Measurements from ENCODE around the gene TYMP. TPM values are rescaled to one million over a fixed set of nuclear protein-coding genes. Genes with fewer than 3 reads are reported as not detected.
A peak's percentile ranks its signal among the peaks of the same experiment; 100 is the strongest.
"Not testable (repeated sequence)": the region's sequence is repeated elsewhere in the genome, so short reads cannot be mapped to it uniquely, and the experiment has no call there.

The TYMP gene
- total RNA-seq, 3 donors from 2014 or later (not counting 1 experiment from before 2014, with no cell fraction given): 17.7 to 44.6 (median 32.4) TPM

GRCh38 chr22:50537765-50538164, 8.0 kb upstream of the TYMP start:
- WGBS (ENCODE audit: insufficient coverage): 95% methylated on average over 13 of the region's 13 CpGs
- H3K4me1 Mint-ChIP-seq: peaks cover 27 to 33% of the 10 kb centered on the region in 2 donors
- H3K4me3 Mint-ChIP-seq: no peak overlapping the region

GRCh38 chr22:50536226-50536625, 6.4 kb upstream of the TYMP start:
- no peaks in the 10 kb centered on the region for H3K9me3 Mint-ChIP-seq
- H3K27me3 ChIP-seq (ENCODE audit: control insufficient read depth, insufficient read depth, low read length): no peaks in the 10 kb centered on the region
- H3K9me3 ChIP-seq (ENCODE audit: control insufficient read depth, insufficient read depth, low read length): no peaks in the 10 kb centered on the region
- H3K36me3 ChIP-seq (ENCODE audit: control insufficient read depth, insufficient read depth, low read length): no peaks in the 10 kb centered on the region
- H3K4me3 ChIP-seq (ENCODE audit: low read length): no peak overlapping the region
- no peak overlapping the region for H3K27ac Mint-ChIP-seq
- peaks cover 31 to 33% of the 10 kb centered on the region in 2 donors for H3K4me1 Mint-ChIP-seq
- intact Hi-C loops (cut with micrococcal nuclease): no loop called here
- H3K36me3 Mint-ChIP-seq: no peaks in the 10 kb centered on the region
- WGBS (ENCODE audit: insufficient coverage): 93% methylated on average over 3 of the region's 3 CpGs
- H3K4me3 Mint-ChIP-seq: no peak overlapping the region
- no peak for DNase-seq
- no peak for TF ChIP-seq CTCF (IDR thresholded peaks at IDR 0.05)
- no peak overlapping the region for H3K27ac ChIP-seq (ENCODE audit: low read length)
- ATAC-seq: no peak
- H3K27me3 Mint-ChIP-seq (ENCODE audit: low read depth in 2 of 2): peaks cover 0 to 7% of the 10 kb centered on the region in 2 donors
- H3K4me1 ChIP-seq (ENCODE audit: control insufficient read depth, insufficient read depth, low read length): peaks cover 47% of the 10 kb centered on the region

More at GRCh38 chr22:50537765-50538164, 8.0 kb upstream of the TYMP start:
- intact Hi-C loops (cut with micrococcal nuclease): no loop called here
- peak overlapping the region; percentile 92 for H3K27ac ChIP-seq (ENCODE audit: low read length)
- no peaks in the 10 kb centered on the region for H3K27me3 ChIP-seq (ENCODE audit: control insufficient read depth, insufficient read depth, low read length)
- Mint-ChIP-seq H3K27ac (peak overlapping the region; percentile 98 to 100), H3K9me3 (no peaks in the 10 kb centered on the region), H3K36me3 (no peaks in the 10 kb centered on the region), H3K27me3 (ENCODE audit: low read depth in 2 of 2) (peaks cover 0 to 5% of the 10 kb centered on the region in 2 donors)
- DNase-seq: no peak
- TF ChIP-seq CTCF (IDR thresholded peaks at IDR 0.05): no peak
- H3K9me3 ChIP-seq (ENCODE audit: control insufficient read depth, insufficient read depth, low read length): no peaks in the 10 kb centered on the region
- H3K36me3 ChIP-seq (ENCODE audit: control insufficient read depth, insufficient read depth, low read length): no peaks in the 10 kb centered on the region
- ATAC-seq: no peak
- no peak overlapping the region for H3K4me3 ChIP-seq (ENCODE audit: low read length)
- peaks cover 38% of the 10 kb centered on the region for H3K4me1 ChIP-seq (ENCODE audit: control insufficient read depth, insufficient read depth, low read length)

- Histone ChIP-seq H3K4me3 (ENCODE audit: low read length) (no peak overlapping the region), H3K36me3 (ENCODE audit: control insufficient read depth, insufficient read depth, low read length) (no peaks in the 10 kb centered on the region), H3K27ac (ENCODE audit: low read length) (peak overlapping the region; percentile 9), H3K4me1 (ENCODE audit: control insufficient read depth, insufficient read depth, low read length) (peaks cover 54% of the 10 kb centered on the region), H3K9me3 (ENCODE audit: control insufficient read depth, insufficient read depth, low read length) (no peaks in the 10 kb centered on the region), H3K27me3 (ENCODE audit: control insufficient read depth, insufficient read depth, low read length) (no peaks in the 10 kb centered on the region)
- Mint-ChIP-seq H3K27me3 (ENCODE audit: low read depth in 2 of 2) (peaks cover 0 to 13% of the 10 kb centered on the region in 2 donors), H3K4me3 (no peak overlapping the region), H3K36me3 (no peaks in the 10 kb centered on the region), H3K27ac (no peak overlapping the region), H3K9me3 (no peaks in the 10 kb centered on the region), H3K4me1 (peaks cover 22 to 34% of the 10 kb centered on the region in 2 donors)
- WGBS (ENCODE audit: insufficient coverage): 88% methylated on average over 3 of the region's 8 CpGs
- no peak for TF ChIP-seq CTCF (IDR thresholded peaks at IDR 0.05)
- no peak for DNase-seq
- intact Hi-C loops (cut with micrococcal nuclease): no loop called here
- no peak for ATAC-seq
Observed at GRCh38 chr22:50535113-50535512, 5.3 kb upstream of the TYMP start.

- Mint-ChIP-seq H3K27me3 (ENCODE audit: low read depth in 2 of 2) (peaks cover 0 to 13% of the 10 kb centered on the region in 2 donors), H3K4me1 (peaks cover 13 to 24% of the 10 kb centered on the region in 2 donors), H3K27ac (peak overlapping the region; percentile 9 to 51), H3K4me3 (peak overlapping the region; percentile 13)
- WGBS (ENCODE audit: insufficient coverage): 75% methylated on average over 20 of the region's 21 CpGs
- H3K9me3 Mint-ChIP-seq; H3K27me3 ChIP-seq (ENCODE audit: control insufficient read depth, insufficient read depth, low read length); H3K36me3 ChIP-seq (ENCODE audit: control insufficient read depth, insufficient read depth, low read length); H3K36me3 Mint-ChIP-seq; DNase-seq; ATAC-seq; H3K4me3 ChIP-seq (ENCODE audit: low read length); H3K9me3 ChIP-seq (ENCODE audit: control insufficient read depth, insufficient read depth, low read length); intact Hi-C loops (cut with micrococcal nuclease): not testable (repeated sequence)
- Histone ChIP-seq H3K4me1 (ENCODE audit: control insufficient read depth, insufficient read depth, low read length) (peaks cover 52% of the 10 kb centered on the region), H3K27ac (ENCODE audit: low read length) (peak overlapping the region; percentile 59)
Observed at GRCh38 chr22:50533856-50534711, 4.3 kb upstream of the TYMP start.

Data from natural killer cell (primary cell).